PC-3 (cell line): Measurements from ENCODE around the gene HSD3B2. TPM values are rescaled to one million over a fixed set of nuclear protein-coding genes. Genes with fewer than 3 reads are reported as not detected.
"Not testable (repeated sequence)": the region's sequence is repeated elsewhere in the genome, so short reads cannot be mapped to it uniquely, and the experiment has no call there.

Source experiments
- ATAC-seq: fragments of 200-7000 bp; cut with Tn5 transposase; 2 replicates; pipeline ENCODE4 v1.9.1; 2020; ENCODE audit warnings: mild to moderate bottlenecking, moderate library complexity
- BruUV-seq: library from RNA; stranded (reverse); fragments of 400-500 nt; replicated peaks from 2 replicates; lab custom pipeline; 2021; lab: Mats Ljungman, UMichigan
- CTCF ChIA-PET: fragments of 300-600 bp; sonication (Branson Sonifier 250); formaldehyde crosslinking; loops from one replicate; lab custom pipeline; 2022; ENCODE audit warnings: antibody characterized with exemption; lab: Charles Lee
- POLR2A ChIA-PET: fragments of 300-600 bp; sonication (Branson Sonifier 250); formaldehyde crosslinking; loops from one replicate; lab custom pipeline; 2022; ENCODE audit warnings: antibody characterized with exemption; ENCODE audit not compliant: unreplicated experiment; lab: Charles Lee
- DNase-seq: peaks from one replicate; pipeline ENCODE4 v3.0.0-alpha.2; 2015
- H2AFZ ChIP-seq: fragments of 300-600 bp; sonication (generic); 2 replicates; pipeline ENCODE4 v1.6.0; 2016; ENCODE audit warnings: antibody characterized with exemption, low read length
- H3F3A ChIP-seq: fragments of 300-600 bp; sonication (generic); one replicate; pipeline ENCODE4 v1.6.0; 2017; ENCODE audit warnings: antibody characterized with exemption, low read length, control low read depth, mild to moderate bottlenecking; ENCODE audit not compliant: unreplicated experiment
- H3K27ac ChIP-seq: fragments of 300-600 bp; sonication (generic); 2 replicates; pipeline ENCODE4 v1.5.1; 2016; ENCODE audit warnings: mild to moderate bottlenecking, low read length
- H3K27me3 ChIP-seq: fragments of 300-600 bp; sonication (generic); 2 replicates; pipeline ENCODE4 v1.6.1; 2016; ENCODE audit warnings: low read length, mixed read lengths
- H3K36me3 ChIP-seq: fragments of 300-600 bp; sonication (generic); 2 replicates; pipeline ENCODE4 v1.6.1; 2016; ENCODE audit warnings: low read depth, mixed run types, low read length, mixed read lengths
- H3K4me1 ChIP-seq: fragments of 300-600 bp; sonication (generic); 2 replicates; pipeline ENCODE4 v1.5.1; 2016; ENCODE audit warnings: low read length; ENCODE audit not compliant: insufficient read depth
- H3K4me2 ChIP-seq: fragments of 300-600 bp; sonication (generic); 2 replicates; pipeline ENCODE4 v1.6.0; 2016; ENCODE audit warnings: low read length
- H3K4me3 ChIP-seq: fragments of 300-600 bp; sonication (generic); 2 replicates; pipeline ENCODE4 v1.5.1; 2016; ENCODE audit warnings: mild to moderate bottlenecking, low read length, mixed read lengths
- H3K79me2 ChIP-seq: fragments of 300-600 bp; sonication (generic); 2 replicates; pipeline ENCODE4 v1.6.1; 2017; ENCODE audit warnings: low read length, mixed read lengths
- H3K9ac ChIP-seq: fragments of 300-600 bp; sonication (generic); 2 replicates; pipeline ENCODE4 v1.6.0; 2016; ENCODE audit warnings: mild to moderate bottlenecking, low read length
- H3K9me2 ChIP-seq: fragments of 300-600 bp; sonication (generic); replicated peaks from 2 replicates; pipeline ENCODE4 v1.6.1; 2016; ENCODE audit warnings: mixed run types, low read length, mixed read lengths
- H3K9me3 ChIP-seq: fragments of 300-600 bp; sonication (generic); 2 replicates; pipeline ENCODE4 v1.6.1; 2016; ENCODE audit warnings: low read length, mixed read lengths
- H4K20me1 ChIP-seq: fragments of 300-600 bp; sonication (generic); 2 replicates; pipeline ENCODE4 v1.6.1; 2016; ENCODE audit warnings: low read length, mixed read lengths
- EZH2 ChIP-seq: fragments of 300-600 bp; sonication (generic); IDR thresholded peaks from one replicate; pipeline ENCODE4 v1.6.1; 2017; ENCODE audit warnings: antibody characterized with exemption, mild to moderate bottlenecking, low read length; ENCODE audit not compliant: unreplicated experiment
- EZH2phosphoT487 ChIP-seq: fragments of 300-600 bp; sonication (generic); IDR thresholded peaks from 2 replicates; pipeline ENCODE4 v1.6.1; 2018; ENCODE audit warnings: mild to moderate bottlenecking, antibody characterized with exemption, low read length, borderline replicate concordance
- intact Hi-C: fragments of 100-400 bp; cut with micrococcal nuclease; formaldehyde crosslinking; loops from 2 replicates; pipeline ENCODE4 v1.9.0; 2023
- total RNA-seq: library from RNA; depleted of rRNA; stranded (reverse); fragments of >200 nt; gene quantifications from 2 replicates; pipeline ENCODE4 v1.2.3, GENCODE V29; 2014
- TF ChIP-seq, protein P1 (sequence below): fragments of 300-600 bp; sonication (generic); conservative IDR thresholded peaks from 2 replicates; pipeline ENCODE4 v1.5.1; 2017; ENCODE audit warnings: antibody characterized with exemption, low read depth, mild to moderate bottlenecking, low read length

The HSD3B2 gene
- total RNA-seq, 1 experiment from 2014 or later, result not detected

DNA sequence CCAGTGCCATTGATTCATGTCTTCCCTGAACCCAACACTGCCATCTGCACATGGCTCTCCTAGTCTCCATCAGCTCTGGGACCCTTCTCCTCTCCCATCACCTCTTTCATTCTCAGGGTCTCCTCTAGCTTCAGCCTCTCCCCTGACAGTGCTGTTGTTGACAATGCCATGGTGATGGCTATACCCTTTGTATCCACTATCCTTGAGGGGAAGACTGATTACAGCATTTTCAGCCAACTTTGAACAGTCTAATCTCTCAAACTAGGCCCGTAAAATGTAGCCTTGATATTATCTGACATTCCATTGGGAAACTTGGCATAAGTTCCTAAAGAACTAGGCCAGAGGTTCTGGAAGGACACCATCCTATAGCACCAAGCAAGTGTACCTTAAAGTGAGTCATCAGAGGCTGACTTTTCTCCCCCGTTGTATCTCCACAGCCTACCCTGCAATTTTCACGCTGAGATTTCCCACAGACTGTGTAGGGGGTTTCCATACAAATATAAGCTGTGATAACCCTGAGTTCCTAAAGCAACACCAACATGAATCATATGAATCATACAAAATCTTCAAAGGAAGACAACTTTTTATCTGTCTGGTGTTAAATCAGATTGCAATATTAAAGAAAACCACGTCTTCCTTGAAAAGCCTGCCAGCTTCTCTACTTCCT lies 40.6 kb upstream of the HSD3B2 start:
- ATAC-seq, result peak; percentile 56
- peak overlapping the region; percentile 31 for H3K27ac ChIP-seq
- intact Hi-C loops, result loop anchor here (5.0 kb wide), 1 partner anchor 103 kb away; no protein-coding TSS in a partner anchor
- H3K9me2 ChIP-seq, result no peaks in the 10 kb centered on the region
- no TSS peak for BruUV-seq
- H3F3A ChIP-seq, result no peaks in the 10 kb centered on the region
- peaks cover 8% of the 10 kb centered on the region for H3K27me3 ChIP-seq
- DNase-seq, result peak; percentile 85
- H3K36me3 ChIP-seq, result no peaks in the 10 kb centered on the region
- POLR2A ChIA-PET, result no interaction called here
- TF ChIP-seq EZH2phosphoT487 (no peak), EZH2 (no peak)
- TF ChIP-seq, protein P1, sequence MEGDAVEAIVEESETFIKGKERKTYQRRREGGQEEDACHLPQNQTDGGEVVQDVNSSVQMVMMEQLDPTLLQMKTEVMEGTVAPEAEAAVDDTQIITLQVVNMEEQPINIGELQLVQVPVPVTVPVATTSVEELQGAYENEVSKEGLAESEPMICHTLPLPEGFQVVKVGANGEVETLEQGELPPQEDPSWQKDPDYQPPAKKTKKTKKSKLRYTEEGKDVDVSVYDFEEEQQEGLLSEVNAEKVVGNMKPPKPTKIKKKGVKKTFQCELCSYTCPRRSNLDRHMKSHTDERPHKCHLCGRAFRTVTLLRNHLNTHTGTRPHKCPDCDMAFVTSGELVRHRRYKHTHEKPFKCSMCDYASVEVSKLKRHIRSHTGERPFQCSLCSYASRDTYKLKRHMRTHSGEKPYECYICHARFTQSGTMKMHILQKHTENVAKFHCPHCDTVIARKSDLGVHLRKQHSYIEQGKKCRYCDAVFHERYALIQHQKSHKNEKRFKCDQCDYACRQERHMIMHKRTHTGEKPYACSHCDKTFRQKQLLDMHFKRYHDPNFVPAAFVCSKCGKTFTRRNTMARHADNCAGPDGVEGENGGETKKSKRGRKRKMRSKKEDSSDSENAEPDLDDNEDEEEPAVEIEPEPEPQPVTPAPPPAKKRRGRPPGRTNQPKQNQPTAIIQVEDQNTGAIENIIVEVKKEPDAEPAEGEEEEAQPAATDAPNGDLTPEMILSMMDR, result no peak
- CTCF ChIA-PET, result no interaction called here
- H3K4me1 ChIP-seq, result peaks cover 25% of the 10 kb centered on the region
- peak overlapping the region; percentile 52 for H3K4me2 ChIP-seq
- no peak overlapping the region for H3K4me3 ChIP-seq
- no peak overlapping the region for H3K9ac ChIP-seq
- peak overlapping the region; percentile 18; the same call in 1 of the 2 replicates for H2AFZ ChIP-seq
- H3K79me2 ChIP-seq, result no peaks in the 10 kb centered on the region
- no peaks in the 10 kb centered on the region for H3K9me3 ChIP-seq
- H4K20me1 ChIP-seq, result no peaks in the 10 kb centered on the region

DNA sequence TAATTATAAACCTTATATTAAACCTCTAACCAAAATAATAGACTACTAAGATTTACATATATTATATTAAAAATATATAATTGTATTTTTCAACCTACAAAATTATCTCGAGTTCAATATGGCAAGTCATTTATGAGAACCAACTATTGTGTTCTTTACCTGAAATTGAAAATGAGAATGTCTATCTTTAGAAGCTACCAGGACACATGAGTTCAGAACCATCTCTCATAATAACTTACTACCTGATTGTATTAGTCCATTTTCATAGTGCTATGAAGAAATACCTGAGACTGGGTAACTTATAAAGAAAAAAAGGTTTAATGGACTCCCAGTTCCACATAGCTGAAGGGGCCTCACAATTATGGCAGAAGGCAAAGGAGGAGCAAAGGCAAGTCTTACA lies 39.6 kb upstream of the HSD3B2 start:
- BruUV-seq, result no TSS peak
- CTCF ChIA-PET, result no interaction called here

DNA sequence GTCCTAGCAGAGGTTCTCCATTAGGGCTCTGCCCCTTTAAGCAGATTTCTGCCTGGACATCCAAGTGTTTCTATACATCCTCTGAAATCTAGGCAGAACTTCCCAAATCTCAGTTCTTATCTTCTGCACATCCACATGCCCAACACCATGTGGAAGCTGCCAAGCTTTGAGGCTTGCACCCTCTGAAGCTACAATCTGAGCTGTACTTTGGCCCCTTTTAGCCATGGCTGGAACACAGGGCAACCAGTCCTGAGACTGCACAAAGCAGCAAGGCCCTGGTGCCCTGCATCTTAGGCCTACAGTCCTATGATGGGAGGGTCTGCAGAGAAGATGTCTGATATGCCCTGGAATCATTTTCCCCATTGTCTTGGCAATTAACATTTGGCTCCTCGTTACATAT lies 38.4 kb upstream of the HSD3B2 start:
- intact Hi-C loops, result no loop called here
- TF ChIP-seq, protein P1, result no peak
- no peak for TF ChIP-seq EZH2phosphoT487
- no peak for TF ChIP-seq EZH2

More for the DNA sequence above, 39.6 kb upstream of the HSD3B2 start:
- POLR2A ChIA-PET, result no interaction called here
- DNase-seq (no peak), ATAC-seq (no peak)
- intact Hi-C loops, result no loop called here
- Histone ChIP-seq H3K4me2 (no peak overlapping the region), H2AFZ (no peak overlapping the region), H3K9ac (no peak overlapping the region), H4K20me1 (no peaks in the 10 kb centered on the region), H3F3A (no peaks in the 10 kb centered on the region), H3K27ac (no peak overlapping the region), H3K9me2 (no peaks in the 10 kb centered on the region), H3K4me1 (peaks cover 25% of the 10 kb centered on the region), H3K36me3 (no peaks in the 10 kb centered on the region), H3K79me2 (no peaks in the 10 kb centered on the region), H3K4me3 (no peak overlapping the region), H3K9me3 (no peaks in the 10 kb centered on the region), H3K27me3 (no peaks in the 10 kb centered on the region)
- TF ChIP-seq EZH2phosphoT487 (no peak), EZH2 (no peak)
- TF ChIP-seq, protein P1, result no peak

DNA sequence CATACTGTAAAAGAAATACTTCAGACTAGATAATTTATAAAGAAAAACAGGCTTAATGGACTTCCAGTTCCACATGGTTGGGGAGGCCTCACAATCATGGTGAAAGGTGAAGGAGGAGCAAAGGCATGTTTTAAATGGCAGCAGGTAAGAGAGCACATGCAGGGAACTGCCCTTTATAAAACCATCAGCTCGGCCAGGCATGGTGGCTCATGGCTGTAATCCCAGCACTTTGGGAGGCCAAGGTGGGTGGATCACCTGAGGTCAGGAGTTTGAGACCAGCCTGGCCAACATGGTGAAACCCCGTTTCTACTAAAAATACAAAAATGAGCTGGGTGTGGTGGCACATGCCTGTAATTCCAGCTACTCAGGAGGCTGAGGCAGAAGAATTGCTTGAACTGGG lies 37.4 kb upstream of the HSD3B2 start:
- DNase-seq, H3K27me3 ChIP-seq, H3K36me3 ChIP-seq, intact Hi-C loops, H4K20me1 ChIP-seq, H3K9me3 ChIP-seq, H3K79me2 ChIP-seq, H3F3A ChIP-seq, H3K9ac ChIP-seq, H3K27ac ChIP-seq, H3K9me2 ChIP-seq, CTCF ChIA-PET, H3K4me2 ChIP-seq, H2AFZ ChIP-seq, ATAC-seq, BruUV-seq, POLR2A ChIA-PET, H3K4me3 ChIP-seq: not testable (repeated sequence)
- H3K4me1 ChIP-seq, result peaks cover 25% of the 10 kb centered on the region

More for the DNA sequence above, 38.4 kb upstream of the HSD3B2 start:
- no TSS peak for BruUV-seq
- no peaks in the 10 kb centered on the region for H3K79me2 ChIP-seq
- no peak overlapping the region for H3K4me2 ChIP-seq
- H3K27me3 ChIP-seq, result no peaks in the 10 kb centered on the region
- H3K4me1 ChIP-seq, result peaks cover 25% of the 10 kb centered on the region
- H3F3A ChIP-seq, result no peaks in the 10 kb centered on the region
- H3K9ac ChIP-seq, result no peak overlapping the region
- no peak for DNase-seq
- no peaks in the 10 kb centered on the region for H3K36me3 ChIP-seq
- no peak overlapping the region for H2AFZ ChIP-seq
- ChIA-PET POLR2A (no interaction called here), CTCF (no interaction called here)
- no peak overlapping the region for H3K27ac ChIP-seq
- H3K9me3 ChIP-seq, result no peaks in the 10 kb centered on the region
- no peak for ATAC-seq
- no peak overlapping the region for H3K4me3 ChIP-seq
- H3K9me2 ChIP-seq, result no peaks in the 10 kb centered on the region
- no peaks in the 10 kb centered on the region for H4K20me1 ChIP-seq
